HS-27A (cell line): ENCODE measurements around the gene DERL2.
A peak's percentile ranks its signal among the peaks of the same experiment; 100 is the strongest.

Experiments
- DNase-seq: peaks from one replicate; pipeline ENCODE4 v3.0.0-alpha.2; 2012; ENCODE audit warnings: low read depth, missing footprints

DERL2 gene

DNA sequence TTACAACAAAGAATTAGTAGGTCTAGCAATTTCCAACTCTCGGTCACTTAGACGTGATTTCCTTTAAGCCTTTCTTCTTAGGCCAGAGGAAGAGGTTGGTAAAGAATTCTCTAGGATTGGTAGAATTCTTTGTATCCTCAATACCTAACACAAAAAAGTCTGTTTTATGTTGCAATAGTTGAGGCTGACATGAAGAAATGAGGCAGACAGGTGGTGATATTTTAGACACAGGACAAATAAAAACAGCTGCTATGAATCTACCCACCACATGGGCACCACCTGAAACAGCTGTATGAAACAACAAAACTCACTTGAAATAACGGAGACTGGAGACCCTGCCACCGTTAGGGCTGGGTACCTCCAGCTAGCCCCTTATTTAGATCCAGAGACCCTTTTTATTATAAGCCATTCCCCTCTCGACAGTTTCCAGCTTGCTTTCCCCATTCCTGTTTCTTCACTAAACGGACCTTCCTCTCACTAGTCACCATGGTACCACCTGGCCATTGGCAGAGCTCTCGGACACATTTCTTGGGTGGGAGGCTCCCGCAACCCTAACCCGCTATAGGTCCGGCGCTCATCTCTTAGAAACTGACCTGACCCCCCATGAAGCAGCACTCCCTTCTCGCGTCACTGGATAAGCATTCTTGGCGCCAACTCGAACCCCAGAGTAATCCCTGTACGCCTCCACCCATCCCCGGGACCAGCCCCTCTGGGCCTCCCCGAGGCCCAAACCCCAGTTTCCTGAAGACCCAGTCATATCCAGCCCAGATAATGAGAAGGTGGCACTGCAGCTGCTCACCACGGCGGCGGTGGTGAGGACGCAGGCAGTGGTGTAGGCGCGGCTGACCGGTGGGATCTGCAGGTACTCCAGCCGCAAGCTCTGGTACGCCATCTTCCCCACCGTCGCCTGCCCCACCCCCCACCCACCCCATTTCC is at the start of gene DERL2:
TSS of gene DERL2 (minus strand) at position 909 of the 936 bp plus-strand sequence. CDS start at position 892, 17 bp downstream.
- no peak for DNase-seq

GRCh38 chr17:5535436-5535835 is 49.5 kb upstream of the DERL2 start:
- DNase-seq = no peak

- no peak for DNase-seq
These were observed 47.7 kb upstream of the DERL2 start for GRCh38 chr17:5533486-5534315.

- DNase-seq = no peak
These were observed 46.6 kb upstream of the DERL2 start for GRCh38 chr17:5532581-5532980.

DNA sequence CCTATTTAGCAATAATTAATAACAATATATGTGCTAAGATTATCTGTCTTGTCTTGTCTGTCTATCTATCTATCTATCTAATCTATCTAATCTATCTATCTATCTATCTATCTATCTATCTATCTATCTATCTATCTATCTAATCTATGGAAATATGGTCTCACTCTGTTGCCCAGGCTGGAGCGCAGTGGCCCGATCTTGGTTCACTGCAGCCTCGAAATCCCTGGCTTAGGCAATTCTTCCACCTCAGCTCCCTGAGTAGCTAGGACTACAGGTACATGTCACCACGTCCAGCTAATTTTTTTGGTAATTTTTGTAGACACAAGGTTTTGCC is 45.1 kb upstream of the DERL2 start:
- DNase-seq = no peak

DNA sequence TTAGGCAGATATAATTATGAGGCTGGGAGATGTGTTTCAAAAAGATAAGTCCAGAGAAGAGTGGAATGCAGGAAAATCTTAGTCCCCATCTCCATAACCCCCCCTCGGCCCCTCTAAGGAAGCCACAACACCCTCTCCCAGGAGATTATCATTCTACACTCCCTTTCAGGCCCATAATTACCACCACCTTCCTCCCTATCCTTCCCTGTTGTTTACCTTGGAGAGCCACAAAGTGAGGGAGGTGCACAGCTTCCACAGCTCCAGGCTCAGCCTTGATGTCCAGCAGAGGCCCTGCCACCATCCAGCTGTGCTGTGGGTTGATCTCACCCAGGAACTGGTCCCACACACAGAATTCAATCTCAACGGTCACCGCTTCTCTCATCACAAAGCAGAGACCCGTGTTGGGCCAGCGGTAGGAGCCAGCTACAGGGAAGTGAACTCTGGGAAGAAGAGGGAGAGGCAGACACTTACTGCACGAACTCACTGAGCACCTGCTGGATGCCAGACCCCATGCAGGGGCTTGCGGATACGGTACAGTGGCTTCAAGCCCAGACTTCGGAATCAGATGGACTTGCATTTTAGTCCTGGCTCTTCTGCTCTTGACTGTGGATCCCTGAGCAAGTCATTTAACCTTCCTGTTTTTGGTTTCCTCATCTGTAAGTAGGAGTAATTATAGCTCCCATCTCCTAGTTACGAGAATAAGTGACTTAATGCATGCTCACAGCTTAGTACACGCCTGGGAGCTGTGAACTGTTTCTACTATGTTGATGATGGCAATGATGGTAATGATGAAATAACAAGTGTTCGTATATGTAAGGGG is 44.5 kb upstream of the DERL2 start:
- DNase-seq = no peak

GRCh38 chr17:5527601-5528250 is 41.7 kb upstream of the DERL2 start:
- no peak for DNase-seq

DNA sequence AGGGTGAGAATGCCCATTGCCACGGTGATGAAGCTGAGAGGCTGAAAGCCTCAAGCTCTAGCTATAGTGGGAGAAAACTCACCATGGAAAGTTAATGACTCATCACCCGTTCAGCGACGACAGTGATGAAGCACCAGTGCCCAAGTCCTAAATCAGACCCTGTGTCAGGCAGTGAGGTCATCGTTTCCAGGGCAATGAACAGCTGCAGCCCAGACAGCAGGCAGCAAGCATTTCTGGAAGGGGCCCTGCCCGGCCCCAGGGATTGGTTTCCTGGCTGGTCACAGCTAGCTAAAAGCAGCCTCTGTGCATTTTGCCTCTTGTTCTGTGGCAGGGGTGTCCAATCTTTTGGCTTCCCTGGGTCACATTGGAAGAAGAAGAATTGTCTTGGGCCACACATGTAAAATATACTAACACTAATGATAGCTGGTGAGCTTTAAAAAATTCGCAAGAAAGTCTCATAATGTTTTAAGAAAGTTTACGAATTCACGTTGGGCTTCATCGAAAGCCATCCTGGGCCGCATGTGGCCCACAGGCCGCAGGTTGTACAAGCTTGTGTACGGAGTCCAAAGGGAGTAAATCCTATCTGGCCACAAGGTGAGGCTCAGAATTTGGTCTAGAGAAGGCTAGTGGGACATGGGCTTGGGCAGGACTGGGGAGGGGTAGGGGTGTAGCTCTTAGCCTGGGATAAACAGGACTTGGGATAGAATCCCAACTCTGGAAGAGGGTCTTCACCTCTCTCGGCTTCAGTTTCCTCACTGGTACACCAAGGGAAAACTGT is 41.0 kb upstream of the DERL2 start:
- peak; percentile 75 for DNase-seq

- DNase-seq = no peak
These were observed 37.3 kb upstream of the DERL2 start for GRCh38 chr17:5523249-5523648.

DNA sequence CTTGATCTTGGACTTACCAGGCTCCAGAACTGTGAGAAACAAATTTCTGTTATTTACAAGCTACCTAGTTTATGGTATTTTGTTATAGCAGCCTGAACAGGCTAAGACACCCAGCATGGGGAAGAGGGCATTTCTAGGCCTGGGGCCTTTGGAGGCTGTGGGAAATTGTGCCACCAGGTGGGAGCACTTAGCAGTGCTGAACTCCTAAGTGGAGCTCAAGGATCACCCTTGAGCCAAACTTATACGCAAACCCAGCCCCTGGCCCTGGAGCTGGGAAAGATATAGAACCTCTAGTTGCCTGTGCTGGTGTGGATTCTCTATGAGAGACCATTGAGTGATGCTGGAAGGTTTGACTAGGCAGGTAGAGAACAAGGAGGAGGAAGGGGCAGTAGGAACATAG is 36.5 kb upstream of the DERL2 start:
- DNase-seq = no peak

GRCh38 chr17:5516060-5516792 is 30.2 kb upstream of the DERL2 start:
- DNase-seq = peak; percentile 85

GRCh38 chr17:5514976-5515375 is 29.0 kb upstream of the DERL2 start:
- no peak for DNase-seq

GRCh38 chr17:5513628-5514027 is 27.6 kb upstream of the DERL2 start:
- DNase-seq = no peak

- no peak for DNase-seq
These were observed 25.6 kb upstream of the DERL2 start for GRCh38 chr17:5511401-5512225.

DNA sequence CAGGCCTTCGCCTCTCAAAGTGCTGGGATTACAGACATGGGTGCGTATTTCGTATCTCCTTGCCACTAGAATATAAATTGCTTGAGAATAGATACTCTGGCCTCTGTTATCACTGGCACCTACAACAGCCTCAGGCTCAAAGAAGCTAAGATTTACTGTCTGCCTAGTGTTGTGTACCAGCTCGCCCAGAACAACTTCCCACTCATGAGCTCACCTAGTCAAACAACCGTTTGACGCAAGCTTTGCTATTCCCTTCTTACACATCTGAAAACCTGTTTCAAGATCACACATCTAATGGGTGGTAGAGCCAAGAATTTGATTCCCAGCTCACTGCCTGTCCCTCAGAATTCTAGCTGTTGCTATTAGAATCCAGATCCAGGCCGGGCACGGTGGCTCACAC is 24.8 kb upstream of the DERL2 start:
- DNase-seq = no peak

- DNase-seq = no peak
These were observed 23.5 kb upstream of the DERL2 start for GRCh38 chr17:5509482-5509881.

DNA sequence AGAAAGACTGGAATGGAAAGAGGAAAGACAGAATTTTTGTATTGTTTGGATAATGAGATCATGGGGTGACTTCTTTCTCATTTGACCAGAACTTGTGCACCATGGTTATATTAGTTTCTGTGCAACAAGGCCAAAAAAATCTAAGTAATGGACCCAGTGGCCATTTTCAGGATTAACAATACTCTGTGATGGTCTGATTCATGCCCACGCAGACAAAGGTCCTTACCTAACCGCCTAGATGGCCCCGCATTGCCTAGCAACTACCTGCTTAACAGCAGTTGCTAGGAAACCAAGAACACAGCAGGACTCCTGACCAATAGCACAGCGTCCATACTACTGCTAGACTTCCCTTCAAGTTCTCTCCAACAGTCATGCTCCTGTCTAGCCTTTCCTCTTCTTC is 22.8 kb upstream of the DERL2 start:
- no peak for DNase-seq

DNA sequence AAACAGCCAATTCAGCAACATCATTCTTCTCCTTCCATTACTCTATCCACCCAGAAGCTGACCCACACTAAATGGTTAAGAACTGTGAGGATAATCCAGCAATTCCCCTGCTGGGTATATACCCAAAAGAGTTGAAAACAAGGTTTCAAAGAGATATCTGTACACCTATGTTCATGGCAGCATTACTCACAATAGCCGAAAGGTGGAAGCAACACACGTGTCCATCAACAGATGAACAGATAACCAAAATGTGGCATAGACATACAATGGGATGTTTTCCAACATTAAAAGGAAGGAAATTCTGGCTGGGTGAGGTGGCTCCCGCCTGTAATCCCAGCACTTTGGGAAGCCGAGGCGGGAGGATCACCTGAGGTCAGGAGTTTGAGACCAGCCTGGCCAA is 20.3 kb upstream of the DERL2 start:
- no peak for DNase-seq

DNA sequence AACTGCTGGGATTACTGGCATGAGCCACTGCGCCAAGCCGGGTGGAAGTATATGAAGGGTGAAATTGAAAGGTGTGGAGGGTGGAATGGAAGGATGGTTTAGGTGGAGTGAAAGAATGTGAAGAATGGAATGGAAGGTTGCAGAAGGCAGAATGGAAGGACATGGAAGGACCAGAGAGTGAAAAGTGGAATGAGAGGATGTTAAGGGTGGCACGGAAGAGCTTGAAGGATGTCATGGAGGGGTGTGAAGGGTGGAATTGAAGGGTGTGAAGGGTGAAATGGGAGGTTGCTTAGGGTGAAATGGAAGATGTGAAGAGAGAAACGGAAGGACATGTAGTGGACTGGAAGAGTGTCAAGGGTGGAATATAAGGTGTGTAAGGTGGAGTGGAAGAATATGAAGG is 16.6 kb upstream of the DERL2 start:
- no peak for DNase-seq
